OCI-LY3 (cell line): ENCODE results near the gene CES3.

Experiments used
- EZH2phosphoT487 ChIP-seq: fragments of 200-600 bp; shearing (Covaris generic); IDR thresholded peaks from 2 replicates; pipeline ENCODE4 v1.6.1; 2018; ENCODE audit warnings: antibody characterized with exemption, mixed run types, low read depth
- TF ChIP-seq, protein P1 (sequence below): fragments of 200-600, 300-600 bp; sonication (generic); IDR thresholded peaks from 2 replicates; pipeline ENCODE4 v1.5.1; 2014; ENCODE audit warnings: antibody characterized with exemption, low read length, low read depth

DNA sequence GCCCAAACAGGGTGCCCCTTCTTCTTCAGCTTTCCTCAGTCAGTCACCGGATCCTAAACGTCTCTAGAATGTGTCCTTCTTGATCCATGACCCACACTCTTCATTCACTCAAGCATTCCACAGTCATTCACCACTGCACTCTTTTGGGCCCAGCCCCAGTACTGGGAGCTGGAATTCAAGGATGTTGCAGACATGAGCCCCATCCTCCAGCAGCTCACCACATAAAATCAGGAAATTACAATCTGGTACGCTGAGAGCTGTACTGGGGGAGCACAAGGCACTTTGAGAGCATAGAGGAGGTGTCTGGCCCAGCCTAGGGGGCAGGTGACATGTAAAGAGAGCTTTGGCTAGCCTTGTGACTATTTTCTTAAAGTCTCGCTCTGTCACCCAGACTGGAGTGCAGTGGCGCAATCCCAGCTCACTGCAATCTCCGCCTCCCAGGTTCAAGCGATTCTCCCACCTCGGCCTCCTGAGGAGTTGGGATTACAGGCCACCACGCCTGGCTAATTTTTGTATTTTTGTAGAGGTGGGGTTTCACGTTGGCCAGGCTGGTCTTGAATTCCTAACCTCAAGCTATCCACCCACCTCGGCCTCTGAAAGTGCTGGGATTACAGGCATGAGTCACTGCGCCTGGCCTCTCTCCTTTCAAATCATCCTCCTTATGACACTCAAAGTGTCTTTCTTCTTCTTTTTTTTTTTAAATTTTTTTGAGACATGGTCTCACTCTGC is 46.0 kb downstream of the CES3 start:
- TF ChIP-seq, protein P1, sequence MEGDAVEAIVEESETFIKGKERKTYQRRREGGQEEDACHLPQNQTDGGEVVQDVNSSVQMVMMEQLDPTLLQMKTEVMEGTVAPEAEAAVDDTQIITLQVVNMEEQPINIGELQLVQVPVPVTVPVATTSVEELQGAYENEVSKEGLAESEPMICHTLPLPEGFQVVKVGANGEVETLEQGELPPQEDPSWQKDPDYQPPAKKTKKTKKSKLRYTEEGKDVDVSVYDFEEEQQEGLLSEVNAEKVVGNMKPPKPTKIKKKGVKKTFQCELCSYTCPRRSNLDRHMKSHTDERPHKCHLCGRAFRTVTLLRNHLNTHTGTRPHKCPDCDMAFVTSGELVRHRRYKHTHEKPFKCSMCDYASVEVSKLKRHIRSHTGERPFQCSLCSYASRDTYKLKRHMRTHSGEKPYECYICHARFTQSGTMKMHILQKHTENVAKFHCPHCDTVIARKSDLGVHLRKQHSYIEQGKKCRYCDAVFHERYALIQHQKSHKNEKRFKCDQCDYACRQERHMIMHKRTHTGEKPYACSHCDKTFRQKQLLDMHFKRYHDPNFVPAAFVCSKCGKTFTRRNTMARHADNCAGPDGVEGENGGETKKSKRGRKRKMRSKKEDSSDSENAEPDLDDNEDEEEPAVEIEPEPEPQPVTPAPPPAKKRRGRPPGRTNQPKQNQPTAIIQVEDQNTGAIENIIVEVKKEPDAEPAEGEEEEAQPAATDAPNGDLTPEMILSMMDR: no peak
- TF ChIP-seq EZH2phosphoT487: no peak
